IMR-90 (cell line): ENCODE measurements around the gene DHRS3. TPM values are rescaled to one million over a fixed set of nuclear protein-coding genes. Genes with fewer than 3 reads are reported as not detected.

Source experiments
- ATAC-seq: fragments of 200-7000 bp; cut with Tn5 transposase; 2 replicates; pipeline ENCODE4 v1.9.1; 2020; ENCODE audit warnings: low read depth, mild to moderate bottlenecking, moderate library complexity
- BruUV-seq: library from RNA; stranded (reverse); fragments of 400-500 nt; replicated peaks from 2 replicates; lab custom pipeline; 2021; lab: Mats Ljungman, UMichigan
- CTCF ChIA-PET: fragments of 300-600 bp; formaldehyde crosslinking; extraction: SDS; loops from one replicate; lab custom pipeline; 2021; ENCODE audit warnings: antibody characterized with exemption; lab: Yijun Ruan, JAX
- POLR2A ChIA-PET: fragments of 300-600 bp; sonication (Branson Sonifier 250); formaldehyde crosslinking; loops from one replicate; lab custom pipeline; 2022; ENCODE audit warnings: antibody characterized with exemption; ENCODE audit not compliant: unreplicated experiment; lab: Charles Lee
- DNase-seq: peaks from one replicate; pipeline ENCODE4 v3.0.0; 2013
- H2AFZ ChIP-seq: replicated peaks from 2 replicates; pipeline ENCODE3; 2013; ENCODE audit warnings: low read length, mild to moderate bottlenecking; ENCODE audit not compliant: poor library complexity
- H2AK5ac ChIP-seq: 2 replicates; pipeline ENCODE4 v1.6.1; 2013; ENCODE audit warnings: low read depth, low read length, inconsistent platforms
- H2AK9ac ChIP-seq: replicated peaks from 2 replicates; pipeline ENCODE3; 2013; ENCODE audit warnings: mild to moderate bottlenecking, low read depth, low read length, moderate library complexity; ENCODE audit not compliant: poor library complexity
- H2BK120ac ChIP-seq: 2 replicates; pipeline ENCODE4 v1.6.1; 2013; ENCODE audit warnings: low read depth, low read length, inconsistent platforms
- H2BK15ac ChIP-seq: 3 replicates; pipeline ENCODE4 v1.6.1; 2013; ENCODE audit warnings: low read depth, low read length, inconsistent platforms
- H2BK20ac ChIP-seq: 2 replicates; pipeline ENCODE4 v1.6.1; 2013; ENCODE audit warnings: low read depth, mild to moderate bottlenecking, inconsistent platforms, low read length, moderate library complexity
- H2BK5ac ChIP-seq: 2 replicates; pipeline ENCODE4 v1.6.1; 2013; ENCODE audit warnings: mild to moderate bottlenecking, low read depth, low read length, inconsistent platforms; ENCODE audit not compliant: poor library complexity, severe bottlenecking
- H3K14ac ChIP-seq: replicated peaks from 2 replicates; pipeline ENCODE4 v1.6.1; 2013; ENCODE audit warnings: low read depth, low read length, inconsistent platforms
- H3K18ac ChIP-seq: 2 replicates; pipeline ENCODE4 v1.6.1; 2013; ENCODE audit warnings: low read depth, low read length, control low read depth
- H3K23ac ChIP-seq: 2 replicates; pipeline ENCODE4 v1.6.1; 2013; ENCODE audit warnings: low read depth, low read length, inconsistent platforms
- H3K27ac ChIP-seq: 2 replicates; pipeline ENCODE4 v1.5.1; 2013; ENCODE audit warnings: mild to moderate bottlenecking, control low read depth, low read length; ENCODE audit not compliant: insufficient read depth
- H3K27me3 ChIP-seq: 2 replicates; pipeline ENCODE4 v1.6.1; 2013; ENCODE audit warnings: low read length; ENCODE audit not compliant: control insufficient read depth, insufficient read depth
- H3K36me3 ChIP-seq: 2 replicates; pipeline ENCODE4 v1.6.1; 2013; ENCODE audit warnings: low read length, mixed read lengths; ENCODE audit not compliant: control insufficient read depth, insufficient read depth
- H3K4ac ChIP-seq: 2 replicates; pipeline ENCODE4 v1.6.1; 2013; ENCODE audit warnings: low read depth, low read length, inconsistent platforms
- H3K4me1 ChIP-seq: 2 replicates; pipeline ENCODE4 v1.6.1; 2013; ENCODE audit warnings: low read length, mixed read lengths; ENCODE audit not compliant: control insufficient read depth, insufficient read depth
- H3K4me2 ChIP-seq: 2 replicates; pipeline ENCODE4 v1.6.1; 2013; ENCODE audit warnings: low read depth, mild to moderate bottlenecking, control low read depth, low read length, moderate library complexity
- H3K4me3 ChIP-seq: 2 replicates; pipeline ENCODE4 v1.5.1; 2013; ENCODE audit warnings: low read depth, mild to moderate bottlenecking, control low read depth, low read length, moderate library complexity; ENCODE audit not compliant: insufficient read depth
- H3K56ac ChIP-seq: 2 replicates; pipeline ENCODE4 v1.6.1; 2013; ENCODE audit warnings: low read length, inconsistent platforms; ENCODE audit not compliant: insufficient read depth; ENCODE audit errors: extremely low read depth
- H3K79me1 ChIP-seq, 2 experiments: 2 replicates each; pipeline ENCODE4 v1.6.1; 2013; ENCODE audit warnings: low read length in 2 of 2, inconsistent platforms in 1 of 2, low read depth in 1 of 2
- H3K9ac ChIP-seq: 2 replicates; pipeline ENCODE4 v1.6.1; 2013; ENCODE audit warnings: low read depth, low read length, control low read depth
- H3K9me1 ChIP-seq: 2 replicates; pipeline ENCODE4 v1.6.1; 2013; ENCODE audit warnings: low read length, inconsistent platforms; ENCODE audit not compliant: insufficient read depth
- H3K9me3 ChIP-seq: 2 replicates; pipeline ENCODE4 v1.6.1; 2013; ENCODE audit warnings: low read length; ENCODE audit not compliant: control insufficient read depth, insufficient read depth
- H4K20me1 ChIP-seq: 2 replicates; pipeline ENCODE4 v1.6.1; 2013; ENCODE audit warnings: low read length, inconsistent platforms; ENCODE audit not compliant: insufficient read depth
- H4K5ac ChIP-seq: 2 replicates; pipeline ENCODE4 v1.6.1; 2013; ENCODE audit warnings: mild to moderate bottlenecking, low read depth, low read length, control low read depth
- H4K8ac ChIP-seq, 2 experiments: 2 replicates each; pipeline ENCODE4 v1.6.1; 2013; ENCODE audit warnings: low read depth in 2 of 2, low read length in 2 of 2, control low read depth in 1 of 2, inconsistent platforms in 1 of 2
- H4K91ac ChIP-seq: 2 replicates; pipeline ENCODE4 v1.6.1; 2013; ENCODE audit warnings: low read depth, low read length, inconsistent platforms; ENCODE audit not compliant: insufficient read depth
- BHLHE40 ChIP-seq: fragments of 150-350 bp; IDR thresholded peaks from 2 replicates; pipeline ENCODE4 v1.6.1; 2016; ENCODE audit warnings: mild to moderate bottlenecking, low read depth, low read length
- CTCF ChIP-seq: conservative IDR thresholded peaks from 2 replicates; pipeline ENCODE4 v1.5.1; 2012; ENCODE audit warnings: mild to moderate bottlenecking, low read depth, low read length, improper control_type of control experiment
- ELK1 ChIP-seq: fragments of 150-350 bp; IDR thresholded peaks from 2 replicates; pipeline ENCODE4 v1.6.1; 2016; ENCODE audit warnings: low read depth, mild to moderate bottlenecking, low read length, moderate library complexity, borderline replicate concordance
- FOS ChIP-seq: fragments of 150-350 bp; IDR thresholded peaks from 2 replicates; pipeline ENCODE4 v1.6.1; 2016; ENCODE audit warnings: low read depth, low read length
- MAFK ChIP-seq: IDR thresholded peaks from 2 replicates; pipeline ENCODE4 v1.6.1; 2012; ENCODE audit warnings: low read depth, low read length, improper control_type of control experiment
- MXI1 ChIP-seq: IDR thresholded peaks from 2 replicates; pipeline ENCODE4 v1.6.1; 2012; ENCODE audit warnings: low read depth, mild to moderate bottlenecking, low read length, moderate library complexity, borderline replicate concordance
- NFE2L2 ChIP-seq: fragments of 150-350 bp; IDR thresholded peaks from 2 replicates; pipeline ENCODE4 v1.6.1; 2016; ENCODE audit warnings: low read depth, mild to moderate bottlenecking, low read length
- RCOR1 ChIP-seq: IDR thresholded peaks from 2 replicates; pipeline ENCODE4 v1.6.1; 2012; ENCODE audit warnings: mild to moderate bottlenecking, low read length, improper control_type of control experiment; ENCODE audit not compliant: insufficient replicate concordance
- RFX5 ChIP-seq: IDR thresholded peaks from 2 replicates; pipeline ENCODE4 v1.8.0; 2012; ENCODE audit warnings: low read depth, mild to moderate bottlenecking, low read length, moderate library complexity
- WGBS, 2 experiments: methylation state at CpG; one replicate each; pipeline versions ENCODE4 v1.1.5 to v1.1.7; 2013; ENCODE audit warnings: missing lambda C conversion rate in 2 of 2; ENCODE audit not compliant: insufficient read length in 1 of 2; ENCODE audit errors: extremely low coverage in 2 of 2; 5-methylcytosine and 5-hydroxymethylcytosine counted together
- dilution Hi-C: fragments of 300-500 bp; cut with HindIII; formaldehyde crosslinking; loops from one replicate; pipeline ENCODE4 v1.14.3; 2018; ENCODE audit warnings: low sequenced_read_pairs; ENCODE audit not compliant: unreplicated experiment
- in situ Hi-C: fragments of 300-500 bp; cut with MboI; formaldehyde crosslinking; loops from 3 replicates; pipeline ENCODE4 v1.14.3; 2019; ENCODE audit warnings: low sequenced_read_pairs, inconsistent platforms, mixed read lengths
- intact Hi-C: fragments of 100-400 bp; cut with micrococcal nuclease; formaldehyde crosslinking; loops from 2 replicates; pipeline ENCODE4 v1.10.0; 2022
- polyA plus RNA-seq, 3 experiments: library from polyadenylated mRNA; depleted of rRNA; stranded (reverse); fragments of >200 nt; gene quantifications; 2 replicates each; pipeline ENCODE4 v1.2.3, GENCODE V29; 2012; ENCODE audit warnings: low replicate concordance in 1 of 3
- total RNA-seq: library from RNA; depleted of rRNA; stranded (reverse); fragments of >200 nt; gene quantifications from 2 replicates; pipeline ENCODE4 v1.2.3, GENCODE V29; 2012

Gene DHRS3
- total and polyA plus RNA-seq, 2 of the 4 experiments (the other 2 are of a cell fraction): 11.2 to 14.5 TPM

GRCh38 chr1:12565094-12565965 lies 52.7 kb downstream of the DHRS3 start:
- no peak for DNase-seq
- dilution Hi-C loops: no loop called here

More at GRCh38 chr1:12565094-12565965, 52.7 kb downstream of the DHRS3 start:
- H3K36me3 ChIP-seq: peaks cover 22% of the 10 kb centered on the region
- H3K9ac ChIP-seq: no peak overlapping the region
- H2AFZ ChIP-seq: peak overlapping the region; percentile 13
- TF ChIP-seq RFX5 (no peak), RCOR1 (no peak), BHLHE40 (no peak), ELK1 (no peak), CTCF (no peak), MXI1 (no peak), NFE2L2 (no peak), MAFK (no peak), FOS (no peak)
- H4K20me1 ChIP-seq: no peaks in the 10 kb centered on the region
- no TSS peak for BruUV-seq
- H3K9me1 ChIP-seq: no peaks in the 10 kb centered on the region
- intact Hi-C loops: no loop called here
- H3K9me3 ChIP-seq: peaks cover 19% of the 10 kb centered on the region
- no peak overlapping the region for H2BK120ac ChIP-seq
- no peak overlapping the region for H4K8ac ChIP-seq
- no peak overlapping the region for H3K4me2 ChIP-seq
- H2BK15ac ChIP-seq: no peak overlapping the region
- H3K56ac ChIP-seq: no peak overlapping the region
- H3K4ac ChIP-seq: no peak overlapping the region
- no peak overlapping the region for H3K4me3 ChIP-seq
- in situ Hi-C loops: no loop called here
- no peak overlapping the region for H2AK5ac ChIP-seq
- ChIA-PET POLR2A (interaction anchor here (0.6 kb wide), 1 partner anchor 15 kb away, joined by 14 read pairs; no protein-coding TSS in a partner anchor), CTCF (no interaction called here)
- H4K91ac ChIP-seq: no peak overlapping the region
- no peaks in the 10 kb centered on the region for H3K79me1 ChIP-seq
- no peak overlapping the region for H4K5ac ChIP-seq
- H3K18ac ChIP-seq: no peak overlapping the region; the same call in 1 of the 2 replicates
- ATAC-seq: peak; percentile 53
- WGBS, 2 experiments: 89% methylated on average over 3 of the region's 10 CpGs; no CpG with 5 or more reads in 1 of the 2 experiments
- H3K14ac ChIP-seq: no peak overlapping the region
- H3K27ac ChIP-seq: no peak overlapping the region
- no peak overlapping the region for H2AK9ac ChIP-seq
- no peak overlapping the region for H3K23ac ChIP-seq
- peaks cover 3% of the 10 kb centered on the region; the same call in 1 of the 2 replicates for H3K4me1 ChIP-seq
- no peaks in the 10 kb centered on the region for H3K27me3 ChIP-seq
- no peak overlapping the region for H2BK20ac ChIP-seq
- no peak overlapping the region for H2BK5ac ChIP-seq
